RKO (cell line): ENCODE measurements around the gene ATP5PD.
"Not testable (repeated sequence)": the region's sequence is repeated elsewhere in the genome, so short reads cannot be mapped to it uniquely, and the experiment has no call there.

Experiments
- DNase-seq: peaks from one replicate; pipeline ENCODE4 v3.0.0-alpha.2; 2016; ENCODE audit warnings: low spot score

Gene ATP5PD

GRCh38 chr17:75020331-75021110 lies 26.2 kb downstream of the ATP5PD start:
- no peak for DNase-seq

- DNase-seq, result no peak
Observed at GRCh38 chr17:75019710-75020109, 27.1 kb downstream of the ATP5PD start.

- no peak for DNase-seq
Observed at GRCh38 chr17:75019146-75019545, 27.6 kb downstream of the ATP5PD start.

GRCh38 chr17:75013092-75013559 lies 33.6 kb downstream of the ATP5PD start:
- DNase-seq, result peak; percentile 29

DNA sequence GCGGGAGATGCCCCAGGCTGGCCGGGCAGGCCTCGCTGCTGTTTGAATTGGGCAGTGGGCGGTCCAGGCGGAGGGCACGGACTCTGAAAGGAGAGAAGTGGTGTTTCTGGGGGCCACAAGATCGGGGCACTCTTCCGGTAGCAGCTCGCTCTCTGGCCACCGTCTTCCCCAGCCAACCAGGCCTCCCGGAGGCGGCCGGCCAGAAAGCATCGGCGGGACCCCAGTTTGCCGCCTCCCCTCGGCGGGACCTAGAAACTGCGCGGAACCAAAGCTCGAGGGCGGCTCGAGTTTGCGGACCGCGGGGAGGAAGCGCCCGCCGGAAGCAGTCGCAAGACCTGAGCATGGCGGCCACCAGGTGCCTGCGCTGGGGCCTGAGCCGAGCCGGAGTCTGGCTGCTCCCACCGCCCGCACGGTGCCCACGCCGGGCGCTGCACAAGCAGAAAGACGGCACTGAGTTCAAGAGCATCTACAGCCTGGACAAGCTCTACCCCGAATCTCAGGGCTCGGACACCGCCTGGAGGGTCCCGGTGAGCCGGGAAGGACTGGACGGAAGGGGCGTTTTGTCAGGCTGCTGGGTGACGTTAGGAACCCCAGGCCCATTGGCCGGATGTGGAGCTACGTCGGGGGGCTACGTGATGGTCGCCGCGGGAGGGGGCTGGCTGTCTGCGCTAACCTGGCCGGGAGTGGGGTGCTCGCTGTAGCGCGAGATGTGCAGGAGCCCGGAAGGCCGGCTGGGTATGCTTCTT lies 34.2 kb downstream of the ATP5PD start, which contains the start of gene MRPL58:
MRPL58 (plus strand) TSS at position 325 of the 746 bp plus-strand sequence; CDS start at position 342, 17 bp downstream.
- peak; percentile 87 for DNase-seq

DNA sequence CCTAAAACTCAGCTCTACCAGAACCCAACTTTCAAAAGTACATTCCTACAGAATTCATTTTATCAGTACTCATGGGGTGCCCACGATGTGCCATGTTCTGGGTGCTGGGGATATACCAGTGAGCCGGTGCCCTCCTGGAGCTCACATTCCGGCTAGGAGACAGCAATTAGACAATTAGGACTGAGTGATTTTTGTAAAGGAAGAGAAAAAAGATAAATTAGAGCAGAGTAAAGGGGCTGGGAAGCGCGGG lies 34.7 kb downstream of the ATP5PD start:
- DNase-seq, result no peak

DNA sequence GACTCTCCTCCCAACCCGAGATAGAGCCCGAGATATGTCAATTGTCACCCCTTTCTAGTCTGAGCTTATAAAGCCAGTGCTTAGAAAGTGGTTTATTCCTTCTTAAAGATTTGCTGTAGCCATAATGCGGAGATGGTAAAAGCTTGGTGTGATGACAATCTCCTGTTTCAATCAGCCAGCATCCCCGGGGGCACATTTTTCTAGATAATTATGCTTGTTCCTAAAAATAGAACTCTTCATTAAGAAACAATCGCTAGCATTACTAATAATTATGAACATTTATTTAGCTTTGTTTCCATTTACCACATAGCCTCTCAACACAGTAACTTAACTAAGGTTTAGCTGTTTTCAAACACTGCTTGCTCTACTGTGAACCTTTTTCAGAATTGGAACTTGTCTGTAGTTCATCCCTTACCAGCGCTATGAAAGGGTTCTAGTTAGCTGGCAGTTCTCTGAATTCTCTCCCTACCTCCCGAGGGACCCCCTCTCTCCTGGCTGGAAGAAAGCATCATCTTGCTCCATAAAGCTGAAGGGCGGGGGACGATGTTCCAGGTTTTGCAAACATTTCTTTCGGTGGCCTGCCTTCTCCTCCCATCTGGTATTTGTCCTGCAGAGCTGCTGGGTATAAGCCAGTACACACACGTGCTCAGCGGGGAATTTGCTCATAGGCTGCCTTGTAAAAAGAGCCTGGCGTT lies 35.2 kb downstream of the ATP5PD start:
- DNase-seq, result peak; percentile 11

DNA sequence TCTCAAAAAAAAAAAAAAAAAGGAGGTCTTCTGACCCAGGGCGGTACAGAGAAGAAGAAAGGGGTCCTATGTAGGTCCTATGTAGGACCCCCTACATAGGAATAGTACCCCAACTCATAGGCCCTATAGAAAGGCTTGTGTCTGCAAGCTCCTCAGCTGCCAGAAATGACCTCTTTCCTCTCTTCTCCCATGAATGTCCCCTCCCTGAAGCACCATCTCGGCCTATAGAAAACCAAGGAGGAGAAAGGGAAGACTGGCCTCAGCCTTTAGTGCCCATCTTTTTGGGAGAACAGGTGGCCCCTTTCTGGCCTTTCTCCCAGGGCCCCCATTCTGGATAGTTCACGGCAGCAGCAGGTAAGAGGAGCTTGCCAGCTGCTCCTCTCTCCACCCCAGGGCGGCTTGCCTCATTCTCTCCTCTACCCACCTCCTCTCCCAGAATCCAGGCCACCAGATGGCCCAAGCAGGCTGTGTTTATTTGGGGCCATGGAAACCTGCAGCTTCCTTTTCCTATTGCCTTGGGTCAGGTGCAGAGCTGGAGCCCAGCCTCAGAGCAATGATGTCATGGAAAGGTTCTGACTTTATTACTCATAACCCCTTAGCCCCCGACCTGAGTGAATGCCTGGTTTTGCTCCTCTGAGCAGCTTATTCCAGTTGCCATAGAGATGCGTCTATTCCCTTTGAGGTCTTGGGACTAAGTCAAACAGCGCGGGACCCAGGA lies 35.9 kb downstream of the ATP5PD start:
- DNase-seq, result peak; percentile 43

DNA sequence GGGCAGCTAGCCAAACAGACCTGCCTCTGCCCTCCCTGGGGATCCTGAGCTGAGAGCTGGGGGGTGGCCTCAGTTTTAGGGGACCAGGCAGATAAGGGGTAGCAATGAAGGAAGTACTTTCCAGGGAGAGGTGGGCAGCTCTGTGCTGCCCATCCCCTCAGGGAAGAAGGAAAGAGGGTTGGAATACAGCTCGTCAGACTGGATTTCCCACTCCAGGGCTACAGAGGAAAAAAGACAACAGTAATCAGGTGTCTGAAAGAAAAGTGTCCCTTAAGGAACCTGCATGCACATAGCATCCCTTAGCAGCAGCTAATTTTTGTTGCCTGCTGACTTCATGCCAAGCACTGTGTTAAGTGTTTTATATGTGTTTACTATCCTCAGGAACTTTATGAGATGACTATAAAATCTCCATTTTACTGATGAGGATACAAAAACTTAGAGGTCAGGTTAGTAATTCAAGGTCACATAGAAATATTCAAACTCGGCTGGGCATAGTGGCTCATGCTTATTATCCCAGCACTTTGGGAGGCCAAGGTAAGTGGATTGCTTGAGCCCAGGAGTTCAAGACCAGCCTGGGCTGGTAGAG lies 37.5 kb downstream of the ATP5PD start:
- DNase-seq, result no peak

DNA sequence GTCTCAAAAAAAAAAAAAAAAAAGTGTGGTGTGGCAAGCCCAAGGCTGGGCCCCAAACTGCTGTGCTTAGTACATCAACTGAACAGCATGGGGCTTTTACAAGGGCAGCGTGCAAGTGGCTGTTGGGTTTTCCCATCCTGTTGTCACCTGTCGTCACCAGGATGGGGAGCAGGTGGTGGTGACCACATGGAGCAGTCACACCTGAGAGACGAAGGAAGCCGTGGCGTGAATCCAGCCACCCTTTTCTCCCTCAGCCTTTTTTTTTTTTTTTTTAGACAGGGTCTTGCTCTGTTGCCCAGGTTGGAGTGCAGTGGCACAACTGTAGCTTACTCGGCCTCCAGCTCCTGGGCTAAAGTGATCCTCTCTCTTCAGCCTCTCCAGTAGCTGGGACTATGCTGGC lies 38.4 kb downstream of the ATP5PD start:
- DNase-seq, result no peak

GRCh38 chr17:75006653-75007052 lies 40.1 kb downstream of the ATP5PD start:
- DNase-seq, result no peak

DNA sequence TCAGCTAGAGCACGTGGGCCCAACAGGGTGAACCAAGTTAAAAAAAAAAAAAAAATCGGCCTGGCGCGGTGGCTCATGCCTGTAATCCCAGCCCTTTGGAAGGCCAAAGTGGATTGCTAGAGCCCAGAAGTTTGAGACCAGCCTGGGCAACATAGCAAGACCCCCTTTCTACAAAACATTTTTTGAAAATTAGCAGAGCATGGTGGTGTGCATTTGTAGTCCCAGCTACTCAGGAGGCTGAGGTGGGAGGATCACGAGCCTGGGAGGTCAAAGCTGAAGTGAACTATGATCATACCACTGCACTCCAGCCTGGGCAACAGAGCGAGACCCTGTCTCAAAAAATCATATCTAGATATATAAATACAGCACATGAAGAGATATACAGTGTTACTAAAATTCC lies 40.7 kb downstream of the ATP5PD start:
- not testable (repeated sequence) for DNase-seq

DNA sequence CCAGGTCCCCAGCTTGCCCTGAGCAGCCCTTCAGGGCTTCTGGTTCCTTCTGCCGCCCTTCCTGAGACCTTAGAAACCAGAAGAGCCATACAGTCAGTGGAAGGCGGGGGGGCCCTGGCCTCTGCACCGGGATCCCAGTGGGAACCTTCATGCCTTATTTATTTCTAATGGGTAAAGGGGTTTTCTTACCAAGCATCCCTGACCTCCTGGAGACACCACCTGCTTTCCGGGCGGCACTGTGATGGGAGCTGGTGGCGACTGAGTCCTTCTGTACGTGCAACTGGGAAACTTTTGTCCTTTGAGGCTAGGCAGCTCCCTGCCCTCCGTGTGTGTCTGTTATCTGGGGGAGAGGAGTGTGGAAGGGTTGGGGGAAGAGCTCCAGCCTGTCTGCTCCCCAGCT lies 41.5 kb downstream of the ATP5PD start:
- DNase-seq, result no peak

GRCh38 chr17:75004371-75004770 lies 42.4 kb downstream of the ATP5PD start:
- no peak for DNase-seq

- no peak for DNase-seq
Observed at GRCh38 chr17:75003957-75004355, 42.8 kb downstream of the ATP5PD start.

DNA sequence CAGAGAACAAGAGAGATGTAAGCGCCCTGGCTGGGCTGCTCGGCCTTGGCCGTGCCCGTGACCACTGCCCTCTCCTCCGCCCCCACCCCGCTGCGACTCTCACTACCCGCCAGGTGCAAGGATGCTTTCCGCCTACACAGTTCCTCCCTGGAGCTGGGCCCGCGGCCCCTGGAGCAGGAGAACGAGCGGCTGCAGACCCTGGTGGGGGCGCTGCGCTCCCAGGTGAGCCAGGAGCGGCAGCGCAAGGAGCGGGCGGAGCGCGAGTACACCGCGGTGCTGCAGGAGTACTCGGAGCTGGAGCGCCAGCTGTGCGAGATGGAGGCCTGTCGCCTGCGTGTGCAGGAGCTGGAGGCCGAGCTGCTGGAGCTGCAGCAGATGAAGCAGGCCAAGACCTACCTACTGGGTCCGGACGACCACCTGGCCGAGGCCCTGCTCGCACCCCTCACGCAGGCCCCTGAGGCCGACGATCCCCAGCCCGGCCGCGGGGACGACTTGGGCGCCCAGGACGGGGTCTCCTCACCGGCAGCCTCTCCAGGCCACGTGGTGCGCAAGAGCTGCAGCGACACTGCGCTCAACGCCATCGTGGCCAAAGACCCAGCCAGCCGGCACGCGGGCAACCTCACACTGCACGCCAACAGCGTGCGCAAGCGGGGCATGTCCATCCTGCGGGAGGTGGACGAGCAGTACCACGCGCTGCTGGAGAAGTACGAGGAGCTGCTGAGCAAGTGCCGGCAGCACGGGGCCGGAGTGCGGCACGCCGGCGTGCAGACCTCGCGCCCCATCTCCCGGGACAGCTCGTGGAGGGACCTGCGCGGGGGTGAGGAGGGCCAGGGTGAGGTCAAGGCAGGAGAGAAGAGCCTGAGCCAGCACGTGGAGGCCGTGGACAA lies 43.5 kb downstream of the ATP5PD start:
- DNase-seq, result no peak

DNA sequence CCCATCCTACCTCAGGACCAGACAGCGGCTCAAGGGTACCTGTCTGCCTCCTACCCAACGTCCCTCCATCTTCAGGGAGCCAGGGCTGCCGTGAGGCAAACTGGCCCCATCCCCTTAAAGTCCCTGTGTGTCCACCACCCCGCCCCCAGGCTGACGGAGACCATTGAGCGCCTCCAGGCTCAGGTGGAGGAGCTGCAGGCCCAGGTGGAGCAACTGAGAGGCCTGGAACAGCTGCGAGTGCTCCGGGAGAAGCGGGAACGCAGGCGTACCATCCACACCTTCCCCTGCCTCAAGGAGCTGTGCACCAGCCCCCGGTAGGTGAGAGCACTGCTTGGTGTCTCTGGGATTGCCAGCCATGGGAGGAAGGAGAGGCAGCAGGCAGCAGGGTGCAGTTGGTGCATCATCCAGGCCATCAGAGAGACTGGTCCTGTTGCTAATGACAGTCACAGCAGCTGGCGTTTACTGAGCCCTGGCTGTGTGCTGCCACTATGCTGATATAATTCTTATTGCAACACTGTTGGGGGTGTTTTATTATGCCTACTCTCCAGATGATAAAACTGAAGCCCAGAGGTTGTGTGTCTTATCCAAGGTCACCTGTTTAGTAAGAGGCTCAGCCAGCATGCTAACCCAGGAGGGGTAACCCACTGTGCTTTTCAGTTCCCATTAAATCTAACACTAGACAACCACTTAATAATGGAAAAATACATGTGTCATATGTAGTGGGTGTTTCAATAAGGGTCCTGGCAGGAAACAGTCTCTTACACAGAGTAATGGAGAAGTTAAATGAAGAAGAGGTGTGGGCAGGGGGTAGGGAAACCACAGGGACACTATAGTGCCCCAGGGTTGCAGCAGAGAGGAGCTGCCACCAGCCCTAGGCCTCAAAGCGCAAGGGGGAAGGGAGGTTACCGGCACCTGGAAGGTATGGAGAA lies 44.6 kb downstream of the ATP5PD start:
- DNase-seq, result no peak

DNA sequence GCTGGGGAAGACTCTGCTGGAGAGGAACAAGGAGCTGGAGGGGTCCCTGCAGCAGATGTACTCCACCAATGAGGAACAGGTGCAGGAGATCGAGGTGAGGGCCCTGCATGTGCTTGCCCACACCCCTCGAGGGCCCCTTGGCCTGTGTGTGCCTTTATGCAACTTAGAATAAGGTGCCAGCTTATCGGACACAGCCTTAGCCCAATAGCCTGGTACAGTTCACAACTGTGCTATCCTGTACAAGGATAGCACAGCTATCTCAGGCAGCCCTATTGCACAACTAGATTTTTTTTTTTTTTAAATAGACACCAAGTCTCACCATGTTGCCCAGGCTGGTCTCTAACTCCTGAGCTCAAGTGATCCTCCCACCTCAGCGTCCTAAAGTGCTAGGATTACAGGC lies 47.2 kb downstream of the ATP5PD start:
- no peak for DNase-seq

- no peak for DNase-seq
Observed at GRCh38 chr17:74998783-74999182, 48.0 kb downstream of the ATP5PD start.

DNA sequence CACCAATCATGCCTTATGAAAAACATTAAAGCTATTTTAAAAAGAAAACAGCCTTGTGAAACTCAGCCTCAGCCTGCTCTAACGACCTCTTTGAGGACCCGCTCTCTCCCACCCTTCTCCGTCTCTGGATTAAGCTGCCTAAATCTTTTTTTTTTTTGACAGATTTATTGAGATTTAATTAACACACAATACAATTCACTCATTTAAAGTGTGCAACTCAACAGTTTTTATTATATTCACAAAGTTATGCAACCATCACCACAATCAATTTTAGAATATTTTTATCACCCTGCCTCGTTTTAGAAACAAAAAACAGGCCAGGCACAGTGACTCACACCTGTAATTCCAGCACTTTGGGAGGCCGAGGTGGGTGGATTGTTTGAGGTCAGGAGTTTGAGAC lies 50.9 kb downstream of the ATP5PD start:
- no peak for DNase-seq
